WI38 (cell line): ENCODE results near the gene CTPS2.

Experiments used
- H3K4me3 ChIP-seq: 2 replicates; pipeline ENCODE4 v1.5.1; 2011; ENCODE audit warnings: low read depth, mild to moderate bottlenecking, control low read depth, low read length
- TF ChIP-seq, protein P1 (sequence below): IDR thresholded peaks from 2 replicates; pipeline ENCODE4 v1.5.1; 2012; ENCODE audit warnings: low read depth, mild to moderate bottlenecking, control low read depth, low read length

The CTPS2 gene

DNA sequence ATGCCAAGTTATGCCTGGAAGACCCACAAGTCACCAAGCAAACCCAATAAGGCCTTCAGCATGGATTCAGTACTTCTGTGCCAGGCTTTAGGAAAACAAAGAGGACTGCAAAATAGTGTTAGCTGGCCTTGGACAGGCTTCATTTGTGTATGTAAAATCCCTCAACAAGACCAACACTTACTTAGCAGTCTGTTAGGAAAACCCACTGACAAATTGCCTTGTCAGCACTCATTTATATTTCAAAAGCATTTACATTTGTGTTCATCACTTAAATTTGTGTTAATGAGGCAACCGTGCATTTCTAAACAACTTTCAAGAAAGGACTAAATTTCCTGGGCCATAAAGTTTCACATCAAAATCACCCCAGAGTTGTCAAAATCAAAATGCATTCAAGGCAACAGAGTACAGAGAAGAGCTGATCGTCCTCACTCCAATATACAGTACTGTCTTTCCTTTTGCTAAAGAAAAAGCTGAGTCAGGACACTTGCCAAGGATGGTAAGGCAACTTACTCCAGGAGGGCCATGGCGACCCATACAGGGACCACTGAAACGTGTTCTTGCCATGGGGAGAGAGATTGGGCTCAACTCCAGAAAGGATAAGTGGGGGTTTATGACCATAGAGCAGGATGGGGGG, 61.0 kb downstream of the CTPS2 start:
- TF ChIP-seq, protein P1, sequence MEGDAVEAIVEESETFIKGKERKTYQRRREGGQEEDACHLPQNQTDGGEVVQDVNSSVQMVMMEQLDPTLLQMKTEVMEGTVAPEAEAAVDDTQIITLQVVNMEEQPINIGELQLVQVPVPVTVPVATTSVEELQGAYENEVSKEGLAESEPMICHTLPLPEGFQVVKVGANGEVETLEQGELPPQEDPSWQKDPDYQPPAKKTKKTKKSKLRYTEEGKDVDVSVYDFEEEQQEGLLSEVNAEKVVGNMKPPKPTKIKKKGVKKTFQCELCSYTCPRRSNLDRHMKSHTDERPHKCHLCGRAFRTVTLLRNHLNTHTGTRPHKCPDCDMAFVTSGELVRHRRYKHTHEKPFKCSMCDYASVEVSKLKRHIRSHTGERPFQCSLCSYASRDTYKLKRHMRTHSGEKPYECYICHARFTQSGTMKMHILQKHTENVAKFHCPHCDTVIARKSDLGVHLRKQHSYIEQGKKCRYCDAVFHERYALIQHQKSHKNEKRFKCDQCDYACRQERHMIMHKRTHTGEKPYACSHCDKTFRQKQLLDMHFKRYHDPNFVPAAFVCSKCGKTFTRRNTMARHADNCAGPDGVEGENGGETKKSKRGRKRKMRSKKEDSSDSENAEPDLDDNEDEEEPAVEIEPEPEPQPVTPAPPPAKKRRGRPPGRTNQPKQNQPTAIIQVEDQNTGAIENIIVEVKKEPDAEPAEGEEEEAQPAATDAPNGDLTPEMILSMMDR: no peak
- H3K4me3 ChIP-seq: no peak overlapping the region

DNA sequence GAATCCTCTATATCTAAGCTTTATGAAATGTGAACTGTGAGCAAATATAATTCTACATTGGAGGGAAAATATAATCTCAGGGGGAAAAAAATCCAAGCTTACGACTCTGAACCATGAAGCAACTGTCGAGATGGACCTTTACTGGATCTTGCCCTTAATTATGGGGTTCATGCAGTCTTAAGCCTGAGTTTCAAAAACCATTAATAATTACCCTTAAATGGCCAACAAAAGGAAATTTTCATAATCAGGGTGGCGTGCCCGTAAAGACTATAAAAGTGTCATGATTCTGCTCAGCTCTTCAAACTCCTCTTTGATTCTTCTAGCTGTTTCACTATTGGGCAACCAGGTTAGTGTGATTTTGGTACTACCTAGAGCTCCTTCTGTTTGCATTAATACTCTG, 62.6 kb downstream of the CTPS2 start, which contains the start of gene S100G:
Gene S100G, plus strand, starts transcription at position 301 of the 400 bp plus-strand sequence. CDS start 849 bp downstream, outside the sequence.
- H3K4me3 ChIP-seq: no peak within 1 kb of the TSS
- TF ChIP-seq, protein P1: no peak

DNA sequence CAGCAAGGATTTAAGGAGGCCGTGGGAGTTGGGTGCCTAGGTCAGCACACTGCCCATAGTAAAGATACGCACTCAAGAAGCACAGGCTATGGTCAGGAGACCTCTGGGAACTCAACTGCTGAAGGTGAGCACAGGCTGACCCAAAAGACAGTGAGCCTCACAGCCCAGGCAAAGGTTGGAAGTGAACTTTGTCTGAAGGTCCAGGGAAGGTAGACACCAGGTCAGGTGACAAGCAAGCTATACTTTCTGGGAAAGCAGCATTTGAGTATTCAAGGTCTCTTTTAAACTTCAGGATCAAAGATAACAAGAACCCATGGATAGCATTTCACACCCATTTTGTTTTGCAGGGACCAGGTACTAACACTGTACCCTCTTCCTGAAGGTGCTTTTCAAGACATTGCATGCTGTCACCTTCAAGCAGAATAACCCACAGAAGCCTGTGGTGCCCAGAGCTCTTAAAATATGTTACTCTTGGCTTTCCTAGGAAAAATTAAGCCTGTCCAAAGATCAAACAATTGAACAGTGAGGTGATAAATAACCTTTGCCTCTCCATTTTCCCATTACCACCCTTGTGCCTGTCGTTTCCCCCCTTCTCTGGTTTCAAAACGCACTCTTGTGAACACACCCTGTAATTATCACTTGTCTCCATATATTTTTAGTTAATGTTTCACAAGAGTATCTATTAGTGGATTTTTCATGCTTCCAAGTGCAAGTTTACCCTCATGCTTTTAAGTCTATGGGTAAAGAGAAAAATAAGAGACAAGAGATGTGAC, 65.9 kb downstream of the CTPS2 start:
- TF ChIP-seq, protein P1: no peak

DNA sequence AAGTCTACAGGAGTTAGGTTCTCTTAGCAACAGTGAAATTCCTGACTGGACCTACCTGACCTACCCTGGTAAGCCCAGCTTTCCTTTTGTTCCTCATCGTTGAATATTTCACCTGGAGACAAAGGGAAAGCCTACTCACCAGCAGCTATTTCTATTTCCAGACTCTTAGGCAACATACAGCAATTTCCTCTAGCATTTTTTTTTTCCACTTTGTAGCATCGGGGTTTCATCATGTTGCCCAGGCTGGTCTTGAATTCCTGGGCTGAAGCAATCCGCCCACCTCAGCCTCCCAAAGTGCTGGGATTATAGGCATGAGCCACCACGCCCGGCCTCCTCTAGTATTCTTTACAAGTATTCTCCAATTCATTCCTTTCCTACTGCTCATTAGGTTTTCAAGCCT, 69.3 kb downstream of the CTPS2 start:
- TF ChIP-seq, protein P1: no peak
- no peak overlapping the region for H3K4me3 ChIP-seq

More for the DNA sequence above, 65.9 kb downstream of the CTPS2 start:
- no peak overlapping the region for H3K4me3 ChIP-seq

DNA sequence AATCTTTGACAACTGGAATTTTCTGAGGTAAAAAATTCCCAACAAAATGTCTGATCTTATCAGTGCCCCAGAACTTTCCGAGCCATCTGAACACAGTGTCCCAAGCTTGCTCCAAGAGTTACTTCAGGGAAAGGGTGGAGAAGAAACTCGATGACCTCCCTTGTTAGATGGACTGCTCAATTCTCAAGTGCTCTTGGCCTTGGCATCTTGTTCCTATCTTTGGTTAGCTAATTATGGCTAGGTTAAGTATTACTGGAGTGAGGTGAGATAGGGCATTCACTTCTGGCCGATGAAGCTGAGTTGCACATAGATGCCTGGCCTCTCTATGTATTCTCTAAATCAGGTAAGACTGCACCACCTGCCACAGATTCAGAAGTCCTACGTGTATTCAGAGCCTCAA, 71.6 kb downstream of the CTPS2 start:
- TF ChIP-seq, protein P1: no peak

DNA sequence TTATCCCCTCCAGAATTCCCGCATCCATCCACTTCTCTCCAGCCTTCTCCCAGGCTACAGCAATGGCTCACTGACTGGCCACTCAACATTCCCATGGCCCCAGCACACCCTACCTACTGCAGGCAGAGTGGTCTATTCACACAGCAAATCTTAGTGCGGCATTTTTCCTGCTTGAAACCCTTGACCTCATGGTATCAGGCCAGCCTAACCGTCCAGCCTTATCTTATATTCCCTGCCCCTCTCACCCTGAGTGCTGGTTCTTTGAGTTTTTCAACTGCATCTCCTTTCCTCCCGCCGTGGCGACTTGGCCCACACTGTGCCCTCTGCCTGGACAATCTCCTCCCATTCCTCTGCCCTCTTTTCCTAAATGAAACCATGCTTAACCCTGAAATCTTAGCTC, 72.5 kb downstream of the CTPS2 start:
- TF ChIP-seq, protein P1: no peak

More for the DNA sequence above, 71.6 kb downstream of the CTPS2 start:
- H3K4me3 ChIP-seq: no peak overlapping the region

DNA sequence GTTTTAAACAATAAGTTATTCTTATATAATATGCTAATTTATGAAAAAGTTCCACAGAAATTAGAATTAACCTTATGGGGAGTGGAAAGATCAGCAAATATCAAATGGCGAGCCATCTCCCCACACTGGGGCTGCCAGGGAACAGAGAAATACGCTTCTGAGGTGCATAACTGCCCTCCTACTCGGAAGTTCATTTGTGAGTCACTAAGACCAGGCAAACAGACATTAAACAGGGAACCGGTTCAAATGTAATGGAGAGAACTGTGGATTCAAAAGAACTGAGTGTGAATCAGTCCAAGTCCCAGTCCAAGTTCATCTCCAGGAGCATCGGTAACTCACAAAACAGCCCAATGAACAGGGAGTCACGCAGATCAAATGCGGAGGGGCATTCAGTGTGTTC, 73.9 kb downstream of the CTPS2 start:
- TF ChIP-seq, protein P1: no peak
- H3K4me3 ChIP-seq: no peak overlapping the region

More for the DNA sequence above, 72.5 kb downstream of the CTPS2 start:
- no peak overlapping the region for H3K4me3 ChIP-seq
